GM12872 (cell line): ENCODE measurements around the gene NOL4L.

Source experiments
- CTCF ChIP-seq: IDR thresholded peaks from 3 replicates; pipeline ENCODE4 v1.5.1; 2011; ENCODE audit warnings: low read depth, mild to moderate bottlenecking, low read length, moderate library complexity; ENCODE audit not compliant: insufficient read depth

Gene NOL4L

GRCh38 chr20:32439132-32439829 lies 145.9 kb downstream of the NOL4L start:
- no peak for TF ChIP-seq CTCF

DNA sequence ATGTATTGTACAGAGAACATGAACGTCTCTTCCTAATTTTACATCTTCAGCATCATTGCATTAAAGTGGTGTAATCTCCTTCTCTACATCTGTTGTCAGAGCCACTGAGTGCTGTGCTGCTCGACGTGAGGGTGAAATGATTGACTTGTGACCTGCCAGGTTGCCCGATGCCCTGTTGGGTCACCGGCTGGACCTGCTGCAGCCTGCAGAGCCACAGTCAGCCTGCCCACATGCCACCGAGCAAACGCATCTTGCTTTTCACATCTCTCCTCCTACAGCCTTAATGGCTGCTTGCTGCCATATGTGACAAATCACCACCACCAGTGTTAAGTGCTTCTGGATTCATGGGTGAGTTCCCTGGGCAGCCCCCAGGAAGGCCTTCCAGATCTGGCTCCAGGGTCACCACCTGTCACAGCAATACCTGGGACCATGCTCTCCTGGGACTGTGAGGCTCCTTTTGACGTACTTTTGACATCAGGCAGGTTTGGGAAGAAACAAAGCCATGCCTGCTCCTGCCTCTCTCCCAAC lies 146.7 kb downstream of the NOL4L start:
- no peak for TF ChIP-seq CTCF

DNA sequence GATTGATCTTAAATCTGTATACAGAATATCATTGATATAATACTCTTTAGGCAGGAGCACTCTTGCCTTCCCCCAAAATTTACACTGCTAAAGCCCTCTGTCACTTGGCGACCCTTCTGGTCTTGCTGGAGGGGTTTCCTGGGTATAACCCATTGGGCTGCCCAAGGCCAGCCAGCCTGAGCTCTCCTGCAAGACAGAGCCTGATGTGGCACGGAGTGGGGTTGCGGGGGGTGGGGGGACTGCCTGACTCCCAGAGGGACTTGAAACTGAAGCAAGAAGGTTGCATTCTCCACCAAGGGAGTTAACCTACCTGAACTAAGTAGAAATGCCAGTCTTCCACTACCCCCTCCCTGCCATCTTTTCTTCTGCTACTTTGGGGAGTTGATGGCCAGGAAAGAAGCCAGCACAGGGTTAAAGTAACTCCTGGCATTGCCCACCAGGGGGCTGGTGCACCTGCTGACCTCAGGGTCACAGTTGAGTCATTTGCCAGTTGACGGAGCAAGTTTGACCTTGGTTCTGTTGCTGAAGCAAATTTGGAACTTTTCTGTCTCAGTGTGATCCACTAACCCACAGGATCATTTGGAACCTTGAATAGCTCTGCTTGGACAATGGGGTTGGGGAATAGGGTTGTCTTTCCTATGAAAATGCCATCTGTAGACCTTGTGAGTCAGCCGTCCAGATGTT lies 147.6 kb downstream of the NOL4L start:
- peak; percentile 58 for TF ChIP-seq CTCF

GRCh38 chr20:32436968-32437367 lies 148.2 kb downstream of the NOL4L start:
- no peak for TF ChIP-seq CTCF

DNA sequence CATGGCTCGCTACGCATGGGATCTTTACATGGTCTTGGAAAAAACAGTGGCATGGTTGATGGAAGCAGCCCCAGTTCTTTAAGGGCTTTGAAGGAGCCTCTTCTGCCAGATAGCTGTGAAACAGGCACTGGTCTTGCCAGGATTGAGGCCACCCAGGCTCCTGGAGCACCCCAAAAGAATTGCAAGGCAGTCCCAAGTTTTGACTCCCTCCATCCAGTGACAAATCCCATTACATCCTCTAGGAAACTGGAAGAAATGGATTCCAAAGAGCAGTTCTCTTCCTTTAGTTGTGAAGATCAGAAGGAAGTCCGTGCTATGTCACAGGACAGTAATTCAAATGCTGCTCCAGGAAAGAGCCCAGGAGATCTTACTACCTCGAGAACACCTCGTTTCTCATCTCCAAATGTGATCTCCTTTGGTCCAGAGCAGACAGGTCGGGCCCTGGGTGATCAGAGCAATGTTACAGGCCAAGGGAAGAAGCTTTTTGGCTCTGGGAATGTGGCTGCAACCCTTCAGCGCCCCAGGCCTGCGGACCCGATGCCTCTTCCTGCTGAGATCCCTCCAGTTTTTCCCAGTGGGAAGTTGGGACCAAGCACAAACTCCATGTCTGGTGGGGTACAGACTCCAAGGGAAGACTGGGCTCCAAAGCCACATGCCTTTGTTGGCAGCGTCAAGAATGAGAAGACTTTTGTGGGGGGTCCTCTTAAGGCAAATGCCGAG lies 148.8 kb downstream of the NOL4L start:
- TF ChIP-seq CTCF = no peak

DNA sequence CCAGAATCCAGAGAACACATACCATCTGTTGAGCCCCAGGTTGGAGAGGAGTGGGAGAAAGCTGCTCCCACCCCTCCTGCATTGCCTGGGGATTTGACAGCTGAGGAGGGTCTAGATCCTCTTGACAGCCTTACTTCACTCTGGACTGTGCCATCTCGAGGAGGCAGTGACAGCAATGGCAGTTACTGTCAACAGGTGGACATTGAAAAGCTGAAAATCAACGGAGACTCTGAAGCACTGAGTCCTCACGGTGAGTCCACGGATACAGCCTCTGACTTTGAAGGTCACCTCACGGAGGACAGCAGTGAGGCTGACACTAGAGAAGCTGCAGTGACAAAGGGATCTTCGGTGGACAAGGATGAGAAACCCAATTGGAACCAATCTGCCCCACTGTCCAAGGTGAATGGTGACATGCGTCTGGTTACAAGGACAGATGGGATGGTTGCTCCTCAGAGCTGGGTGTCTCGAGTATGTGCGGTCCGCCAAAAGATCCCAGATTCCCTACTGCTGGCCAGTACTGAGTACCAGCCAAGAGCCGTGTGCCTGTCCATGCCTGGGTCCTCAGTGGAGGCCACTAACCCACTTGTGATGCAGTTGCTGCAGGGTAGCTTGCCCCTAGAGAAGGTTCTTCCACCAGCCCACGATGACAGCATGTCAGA lies 149.6 kb downstream of the NOL4L start:
- TF ChIP-seq CTCF = no peak

GRCh38 chr20:32434434-32434833 lies 150.7 kb downstream of the NOL4L start:
- TF ChIP-seq CTCF = no peak
